GM18870 (cell line): ENCODE data around the gene MYO3B.

Source experiments
- ATAC-seq: cut with Tn5 transposase; IDR thresholded peaks from one replicate; pipeline ENCODE4 v1.9.1; 2021; ENCODE audit warnings: moderate library complexity; ENCODE audit not compliant: unreplicated experiment

The MYO3B gene

DNA sequence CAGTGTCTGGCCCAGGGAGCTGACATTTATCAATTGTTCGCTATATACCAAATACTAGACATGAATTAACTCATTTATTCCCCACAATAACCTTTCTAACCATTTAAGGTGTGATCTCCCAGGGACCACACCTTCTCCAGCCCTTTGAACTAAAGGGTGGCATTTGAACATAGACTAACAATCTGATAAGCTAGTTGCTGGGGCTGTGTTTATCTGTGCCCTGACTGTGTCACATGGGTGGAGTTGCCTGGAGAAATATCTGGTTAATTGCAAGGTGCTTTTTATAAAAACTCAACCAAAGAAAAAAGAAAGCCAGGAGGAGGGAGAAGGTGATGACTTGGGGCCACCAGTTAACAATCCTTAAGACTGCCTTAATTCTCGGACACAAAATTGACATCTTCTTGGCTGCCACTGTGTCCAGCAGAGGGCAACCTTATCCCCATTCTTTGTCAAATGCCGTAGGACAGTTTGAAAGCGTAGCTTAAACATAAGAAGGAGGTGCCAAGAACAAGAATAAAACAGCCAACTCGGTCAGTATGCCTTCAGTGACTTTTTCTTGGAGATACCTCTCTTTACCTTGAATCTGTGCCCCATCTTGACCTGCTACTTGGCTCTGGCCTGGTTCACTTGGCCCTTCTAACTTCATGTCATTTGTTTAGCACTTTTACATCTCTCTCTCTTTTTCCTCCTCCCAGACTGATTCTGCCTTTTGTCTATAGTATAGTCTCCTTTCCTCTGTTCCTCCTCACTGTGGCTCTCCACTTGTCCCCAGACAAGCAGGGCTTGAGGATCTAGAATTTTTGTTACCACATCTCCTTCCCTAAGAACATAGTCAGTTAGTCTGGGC lies 183.4 kb downstream of the MYO3B start:
- no peak for ATAC-seq

GRCh38 chr2:170362313-170362870 lies 184.4 kb downstream of the MYO3B start:
- ATAC-seq: no peak

- no peak for ATAC-seq
Measured at GRCh38 chr2:170362871-170363631, 185.1 kb downstream of the MYO3B start.

DNA sequence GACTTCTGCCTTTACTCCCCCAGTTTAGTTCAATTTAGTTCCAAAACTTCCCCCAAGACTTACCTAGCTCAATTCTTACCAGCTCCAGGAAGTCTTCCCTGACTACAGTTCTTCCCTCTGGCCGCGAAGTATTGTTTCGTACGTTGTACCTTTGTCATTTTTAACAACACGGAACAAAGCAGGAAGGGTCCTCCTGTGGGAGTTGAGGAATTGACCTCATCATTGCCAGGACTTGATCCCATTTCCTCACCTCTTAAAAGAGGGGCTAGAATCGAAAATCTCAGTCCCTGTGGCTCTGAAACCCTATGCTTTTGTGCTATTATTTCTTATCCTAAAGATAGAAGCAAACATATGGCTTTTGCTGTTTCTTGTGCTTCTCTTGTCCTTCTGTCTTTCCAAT lies 187.1 kb downstream of the MYO3B start:
- ATAC-seq: no peak

- no peak for ATAC-seq
Measured at GRCh38 chr2:170365686-170366085, 187.7 kb downstream of the MYO3B start.

DNA sequence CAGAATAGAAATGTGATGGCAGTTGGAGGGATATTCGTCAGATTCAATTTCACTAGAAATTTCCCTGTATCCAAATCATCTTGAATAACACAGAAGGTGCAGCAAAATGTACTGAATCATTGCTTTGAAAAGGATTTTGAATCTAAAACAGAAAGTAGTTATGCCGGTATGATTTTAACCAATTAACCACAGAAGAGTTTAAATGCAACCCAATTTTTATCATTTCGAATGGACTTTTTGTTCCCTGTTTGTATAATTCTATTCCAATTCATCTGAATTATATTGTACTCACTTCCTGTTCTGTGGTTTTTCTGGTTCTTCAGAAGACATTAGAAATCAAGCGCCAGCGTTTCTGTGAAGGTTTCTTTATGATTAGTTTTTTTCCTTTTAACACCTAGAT lies 190.4 kb downstream of the MYO3B start:
- no peak for ATAC-seq

DNA sequence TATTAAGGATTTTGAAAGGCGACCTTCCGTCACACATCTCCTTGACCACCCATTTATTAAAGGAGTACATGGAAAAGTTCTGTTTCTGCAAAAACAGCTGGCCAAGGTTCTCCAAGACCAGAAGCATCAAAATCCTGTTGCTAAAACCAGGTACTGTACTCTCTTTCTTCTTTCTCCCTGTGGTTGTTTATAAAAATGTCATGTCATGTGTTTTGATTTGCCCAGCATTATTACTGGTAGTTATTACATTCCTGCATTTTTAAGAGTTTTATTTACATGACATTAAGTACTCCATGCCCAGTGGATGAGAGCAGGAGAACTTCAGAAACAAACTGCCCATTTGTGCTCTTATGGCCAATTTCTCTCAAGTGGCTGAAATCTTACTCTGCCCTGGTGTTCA lies 191.3 kb downstream of the MYO3B start:
- no peak for ATAC-seq

GRCh38 chr2:170369894-170370293 lies 191.9 kb downstream of the MYO3B start:
- no peak for ATAC-seq

DNA sequence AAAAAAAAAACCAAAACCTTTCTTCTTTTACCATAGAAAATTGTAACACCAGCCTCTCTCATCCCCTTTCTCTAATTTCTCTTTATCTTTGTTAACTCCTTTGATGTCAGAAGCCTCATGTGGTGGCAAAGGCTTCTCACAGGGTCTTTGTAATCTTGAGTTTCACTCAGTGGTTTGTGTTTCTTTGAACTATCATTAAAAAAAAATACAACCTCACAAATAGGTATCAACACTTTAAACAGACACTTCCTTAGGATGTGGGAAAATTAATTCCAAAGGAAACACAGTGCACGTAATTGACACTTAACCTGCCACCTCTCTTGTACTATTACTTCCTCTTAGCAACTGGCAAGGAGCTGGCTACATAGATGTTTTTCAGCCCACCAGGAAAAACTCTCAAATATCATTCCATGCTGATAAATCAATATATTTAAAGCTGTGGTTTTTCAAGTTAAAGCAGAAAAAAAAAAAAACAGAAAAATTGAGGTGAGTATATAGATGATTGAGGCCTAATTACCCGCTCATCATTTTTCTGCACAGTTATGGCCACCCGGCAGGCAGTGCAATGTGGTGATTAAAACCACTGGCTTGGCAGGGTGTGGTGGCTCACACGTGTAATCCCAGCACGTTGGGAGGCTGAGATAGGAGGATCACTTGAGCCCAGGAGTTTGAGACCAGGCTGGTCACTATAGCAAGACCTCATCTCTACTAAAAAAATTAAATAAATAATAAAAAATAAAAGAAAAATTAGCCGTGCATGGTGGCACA lies 193.5 kb downstream of the MYO3B start:
- no peak for ATAC-seq

- ATAC-seq: no peak
Measured at GRCh38 chr2:170375192-170375591, 197.2 kb downstream of the MYO3B start.

- ATAC-seq: no peak
Measured at GRCh38 chr2:170377500-170378207, 199.7 kb downstream of the MYO3B start.

GRCh38 chr2:170380267-170380666 lies 202.3 kb downstream of the MYO3B start:
- ATAC-seq: no peak

GRCh38 chr2:170381678-170382077 lies 203.7 kb downstream of the MYO3B start:
- no peak for ATAC-seq

DNA sequence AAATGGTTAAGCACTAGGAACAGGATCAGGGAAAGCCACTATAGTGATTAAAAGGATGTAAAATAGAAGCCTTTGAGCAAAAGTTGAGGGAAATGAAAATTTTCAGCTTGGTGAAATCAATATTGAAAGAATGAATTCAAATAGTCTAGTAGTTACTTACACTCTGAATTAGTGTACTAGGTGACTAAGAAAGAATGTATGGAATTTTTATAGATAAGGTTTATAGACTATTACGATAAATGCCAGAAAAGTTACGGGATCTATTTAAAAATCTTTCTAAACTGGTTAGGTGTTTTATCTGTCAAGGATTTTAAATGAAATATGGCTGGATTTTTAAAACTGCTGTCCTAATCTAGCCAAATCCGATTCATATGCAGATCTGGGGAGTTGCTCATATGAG lies 208.6 kb downstream of the MYO3B start:
- no peak for ATAC-seq

- no peak for ATAC-seq
Measured at GRCh38 chr2:170391018-170391417, 213.1 kb downstream of the MYO3B start.

GRCh38 chr2:170391697-170392096 lies 213.8 kb downstream of the MYO3B start:
- no peak for ATAC-seq

DNA sequence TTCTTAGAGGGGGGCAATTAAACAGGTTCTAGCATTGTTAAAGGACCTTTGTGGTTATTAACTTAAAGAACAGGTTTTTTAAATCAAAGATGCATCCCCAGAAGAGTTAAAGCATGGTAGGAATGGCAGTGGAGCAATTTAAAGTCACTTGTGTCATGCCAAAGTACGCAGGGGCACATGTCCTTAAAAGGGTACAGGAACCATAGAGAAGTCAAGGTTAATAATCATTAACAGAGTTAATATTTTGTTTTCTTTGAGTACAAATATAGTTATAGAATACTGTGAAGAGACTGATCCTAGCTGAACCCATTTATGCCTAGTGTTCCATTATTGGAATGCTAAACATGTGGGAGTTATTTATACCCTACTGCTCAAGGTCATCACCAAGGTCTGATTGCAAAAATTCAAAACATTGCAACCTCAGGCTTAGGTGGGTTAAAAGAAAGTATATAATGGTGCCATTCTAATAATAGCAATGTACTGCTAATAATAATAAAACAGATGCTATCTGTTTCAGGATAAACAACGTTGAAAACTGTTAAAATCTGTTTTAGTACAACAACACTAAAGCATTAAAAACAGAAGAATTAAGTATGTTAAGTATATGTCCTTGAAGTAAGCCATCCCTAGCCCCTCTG lies 216.0 kb downstream of the MYO3B start:
- no peak for ATAC-seq

DNA sequence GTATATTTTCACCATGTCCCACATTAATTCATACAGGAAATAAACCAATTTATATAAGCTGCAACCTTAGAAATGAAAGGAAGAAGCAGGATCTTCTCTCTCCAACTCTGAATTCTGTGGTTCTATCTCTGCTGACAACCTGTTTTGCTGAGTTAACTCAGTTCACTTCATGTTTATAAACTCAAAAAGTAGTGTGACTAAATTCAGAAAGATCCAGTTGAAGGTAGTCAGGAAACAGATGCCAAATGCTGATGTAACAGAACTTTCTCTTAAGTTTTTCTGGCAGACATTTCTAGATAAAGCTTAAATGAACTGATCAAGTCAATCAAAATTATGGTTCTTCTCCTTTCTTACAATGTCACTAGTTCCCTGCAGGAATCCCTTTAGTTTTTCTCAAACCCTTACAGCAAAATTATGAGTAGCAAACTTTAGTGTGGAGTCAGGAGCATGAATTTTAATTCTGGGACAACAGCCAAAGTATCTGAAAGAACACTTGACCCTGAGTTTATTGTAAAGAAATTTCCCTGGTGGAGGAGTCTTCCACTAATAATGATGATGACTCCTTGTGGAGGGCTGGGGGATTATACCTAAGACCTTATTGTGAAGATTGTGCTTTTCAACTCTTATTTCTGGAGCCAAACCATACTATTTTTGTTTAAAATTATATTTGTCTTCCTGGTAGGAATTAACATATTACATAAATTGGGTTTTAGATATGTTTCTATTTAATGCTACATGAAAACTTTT lies 216.9 kb downstream of the MYO3B start:
- no peak for ATAC-seq

- no peak for ATAC-seq
Measured at GRCh38 chr2:170396799-170397459, 219.0 kb downstream of the MYO3B start.
